OCI-LY3 (cell line): ENCODE results near the gene DCUN1D2.

ENCODE experiments used
- CTCF ChIP-seq: fragments of 200-600, 300-600 bp; sonication (generic); IDR thresholded peaks from 2 replicates; pipeline ENCODE4 v1.5.1; 2014; ENCODE audit warnings: antibody characterized with exemption, low read length, low read depth
- EZH2phosphoT487 ChIP-seq: fragments of 200-600 bp; shearing (Covaris generic); IDR thresholded peaks from 2 replicates; pipeline ENCODE4 v1.6.1; 2018; ENCODE audit warnings: antibody characterized with exemption, mixed run types, low read depth

- no peak for TF ChIP-seq EZH2phosphoT487
- TF ChIP-seq CTCF: no peak
Measured at GRCh38 chr13:113510871-113511270, 20.4 kb upstream of the DCUN1D2 start.
